ENCODE measurements around the gene KCNK10.
A peak's percentile ranks its signal among the peaks of the same experiment; 100 is the strongest.

KCNK10 gene, protein sequence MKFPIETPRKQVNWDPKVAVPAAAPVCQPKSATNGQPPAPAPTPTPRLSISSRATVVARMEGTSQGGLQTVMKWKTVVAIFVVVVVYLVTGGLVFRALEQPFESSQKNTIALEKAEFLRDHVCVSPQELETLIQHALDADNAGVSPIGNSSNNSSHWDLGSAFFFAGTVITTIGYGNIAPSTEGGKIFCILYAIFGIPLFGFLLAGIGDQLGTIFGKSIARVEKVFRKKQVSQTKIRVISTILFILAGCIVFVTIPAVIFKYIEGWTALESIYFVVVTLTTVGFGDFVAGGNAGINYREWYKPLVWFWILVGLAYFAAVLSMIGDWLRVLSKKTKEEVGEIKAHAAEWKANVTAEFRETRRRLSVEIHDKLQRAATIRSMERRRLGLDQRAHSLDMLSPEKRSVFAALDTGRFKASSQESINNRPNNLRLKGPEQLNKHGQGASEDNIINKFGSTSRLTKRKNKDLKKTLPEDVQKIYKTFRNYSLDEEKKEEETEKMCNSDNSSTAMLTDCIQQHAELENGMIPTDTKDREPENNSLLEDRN

DNA sequence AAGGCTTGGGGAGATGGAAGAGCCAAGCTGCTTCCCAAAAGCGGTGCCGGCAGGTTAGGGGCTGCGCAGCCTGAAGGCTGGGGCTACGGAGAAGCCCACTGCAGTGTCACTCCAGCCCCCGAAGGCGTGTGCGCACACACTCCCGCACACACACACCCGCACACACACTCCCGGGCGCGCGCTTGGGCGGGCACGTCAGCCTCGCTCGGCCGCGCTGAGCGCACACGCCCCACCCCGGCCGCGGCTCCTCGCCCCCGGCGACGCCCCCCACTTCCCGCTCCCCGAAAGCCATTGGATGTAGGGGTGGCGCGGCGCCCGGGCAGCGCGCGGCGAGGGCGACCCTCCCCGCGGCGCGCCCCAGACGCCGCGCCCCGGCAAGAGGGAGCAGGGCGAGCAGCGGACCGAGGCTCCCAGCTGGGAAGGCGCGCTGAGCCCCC lies at the start of gene KCNK10:
Gene KCNK10, minus strand, starts transcription at position 184 of the 437 bp plus-strand sequence. CDS start 471 bp downstream, outside the sequence.
- peak in 24 of 56 donors; percentile 20 to 75 (median 48) for DNase-seq

DNA sequence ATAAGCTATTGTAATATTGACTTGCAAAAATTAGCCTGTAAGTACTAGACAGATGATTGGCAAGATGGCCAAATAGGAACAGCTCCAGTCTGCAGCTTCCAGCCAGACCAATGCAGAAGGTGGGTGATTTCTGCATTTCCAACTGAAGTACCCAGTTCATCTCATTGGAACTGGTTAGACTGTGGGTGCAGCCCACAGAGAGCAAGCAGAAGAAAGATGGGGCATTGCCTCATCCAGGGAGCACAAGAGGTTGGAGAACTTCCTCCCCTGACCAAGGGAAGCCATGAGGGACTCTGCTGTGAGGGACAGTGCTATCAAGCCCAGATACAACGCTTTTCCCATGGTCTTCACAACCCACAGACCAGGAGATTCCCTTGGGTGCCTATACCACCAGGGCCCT lies 46.4 kb upstream of the KCNK10 start:
- no peak for DNase-seq

DNA sequence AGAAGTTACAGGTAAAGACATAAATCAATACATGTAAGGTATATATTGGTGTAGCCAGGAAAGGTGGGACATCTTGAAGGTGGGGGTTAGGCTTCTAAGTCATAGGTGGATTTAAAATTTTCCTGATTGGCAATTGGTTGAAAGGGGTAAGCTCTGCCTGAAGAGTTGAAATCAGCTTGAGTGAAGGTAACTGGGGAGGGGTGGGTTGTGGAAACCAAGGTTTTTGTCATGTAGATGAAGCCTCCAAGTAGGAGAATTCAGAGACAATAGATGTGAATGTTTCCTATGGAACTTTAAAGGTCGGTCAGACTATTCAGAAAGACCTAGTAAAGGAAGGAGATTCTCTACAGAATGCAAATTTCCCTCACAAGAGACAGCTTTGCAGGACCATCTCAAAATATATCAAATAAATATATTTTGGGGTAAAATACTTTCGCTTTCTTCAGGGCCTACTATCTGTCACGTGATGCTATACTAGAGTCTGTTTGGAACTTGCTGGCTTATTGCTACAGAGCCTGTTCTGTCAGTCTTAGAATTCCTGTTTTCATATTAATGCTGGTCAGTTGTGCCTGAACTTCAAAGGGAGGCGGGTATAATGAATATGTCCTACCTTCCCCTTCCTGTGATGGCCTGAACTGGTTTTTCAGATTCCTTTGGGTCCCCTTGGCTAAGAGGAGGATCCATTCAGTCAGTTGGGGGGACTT lies 41.8 kb upstream of the KCNK10 start:
- DNase-seq = no peak

DNA sequence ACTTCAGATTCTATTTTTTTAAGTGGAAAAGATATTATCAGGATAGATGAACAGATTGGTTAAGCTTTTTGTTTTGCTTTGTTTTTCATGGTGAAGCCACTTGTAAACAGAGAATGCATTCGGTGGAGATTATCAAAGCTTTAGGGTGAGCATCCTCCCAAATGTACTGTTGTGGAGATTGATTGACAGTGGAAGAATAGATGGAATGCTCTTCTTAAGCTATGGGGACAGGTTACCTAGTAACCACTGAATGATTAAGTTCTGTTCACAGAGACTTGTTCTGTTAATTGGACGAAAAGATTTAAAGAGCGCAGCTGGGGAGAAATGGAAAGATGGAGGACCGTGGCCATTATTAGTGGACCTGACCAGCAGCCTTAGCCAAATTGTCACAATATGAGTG lies 40.6 kb upstream of the KCNK10 start:
- DNase-seq = no peak

DNA sequence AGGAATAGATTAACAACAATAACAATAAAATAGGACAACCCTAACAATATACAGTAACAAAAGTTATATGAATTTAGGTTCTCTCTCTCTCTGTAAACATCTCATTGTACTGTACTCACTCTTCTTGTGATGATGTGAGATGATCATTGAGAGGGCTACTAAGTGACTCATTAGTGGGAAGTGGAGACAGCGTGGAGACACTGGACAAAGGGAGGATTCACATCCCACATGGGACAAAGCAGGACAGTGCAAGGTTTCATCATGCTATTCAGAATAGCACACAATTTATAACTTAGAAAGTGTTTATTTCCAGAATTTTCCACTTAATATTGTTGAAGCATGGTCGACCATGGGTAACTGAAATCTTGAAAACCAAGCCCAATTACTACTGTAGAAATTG lies 36.4 kb upstream of the KCNK10 start:
- peak in 22 of 56 donors; percentile 8 to 57 (median 17) for DNase-seq

DNA sequence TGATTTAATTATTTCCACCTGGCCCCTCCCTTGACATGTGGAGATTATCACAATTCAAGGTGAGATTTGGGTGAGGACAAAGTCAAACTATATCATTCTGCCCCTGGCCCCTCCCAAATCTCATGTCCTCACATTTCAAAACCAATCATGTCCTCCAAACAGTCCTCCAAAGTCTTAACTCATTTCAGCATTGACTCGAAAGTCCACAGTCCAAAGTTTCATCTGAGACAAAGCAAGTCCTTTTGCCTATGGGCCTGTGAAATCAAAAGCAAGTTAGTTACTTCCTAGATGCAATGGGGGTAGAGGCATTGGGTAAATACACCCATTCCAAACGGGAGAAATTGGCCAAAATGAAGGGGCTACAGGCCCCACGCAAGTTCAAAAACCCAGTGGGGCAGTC lies 31.3 kb upstream of the KCNK10 start:
- DNase-seq = no peak

DNA sequence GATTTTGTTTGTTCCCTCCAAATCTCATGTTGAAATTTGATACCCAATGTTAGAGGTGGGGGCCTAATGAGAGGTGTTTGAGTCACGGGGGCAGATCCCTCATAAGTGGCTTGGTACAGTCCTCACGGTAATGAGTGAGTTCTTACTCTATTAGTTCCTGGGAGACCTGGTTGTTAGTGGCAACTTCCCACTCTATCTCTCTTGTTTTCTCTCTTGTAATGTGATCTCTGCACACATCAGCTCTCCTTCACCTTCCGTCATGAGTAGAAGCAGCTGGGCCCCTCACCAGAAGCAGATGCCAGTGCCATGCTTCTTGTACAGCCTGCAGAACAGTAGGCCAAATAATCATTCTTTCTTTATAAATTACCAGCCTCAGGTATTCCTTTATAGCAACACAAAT lies 29.6 kb upstream of the KCNK10 start:
- DNase-seq = peak in 1 of 56 donors; percentile 53

DNA sequence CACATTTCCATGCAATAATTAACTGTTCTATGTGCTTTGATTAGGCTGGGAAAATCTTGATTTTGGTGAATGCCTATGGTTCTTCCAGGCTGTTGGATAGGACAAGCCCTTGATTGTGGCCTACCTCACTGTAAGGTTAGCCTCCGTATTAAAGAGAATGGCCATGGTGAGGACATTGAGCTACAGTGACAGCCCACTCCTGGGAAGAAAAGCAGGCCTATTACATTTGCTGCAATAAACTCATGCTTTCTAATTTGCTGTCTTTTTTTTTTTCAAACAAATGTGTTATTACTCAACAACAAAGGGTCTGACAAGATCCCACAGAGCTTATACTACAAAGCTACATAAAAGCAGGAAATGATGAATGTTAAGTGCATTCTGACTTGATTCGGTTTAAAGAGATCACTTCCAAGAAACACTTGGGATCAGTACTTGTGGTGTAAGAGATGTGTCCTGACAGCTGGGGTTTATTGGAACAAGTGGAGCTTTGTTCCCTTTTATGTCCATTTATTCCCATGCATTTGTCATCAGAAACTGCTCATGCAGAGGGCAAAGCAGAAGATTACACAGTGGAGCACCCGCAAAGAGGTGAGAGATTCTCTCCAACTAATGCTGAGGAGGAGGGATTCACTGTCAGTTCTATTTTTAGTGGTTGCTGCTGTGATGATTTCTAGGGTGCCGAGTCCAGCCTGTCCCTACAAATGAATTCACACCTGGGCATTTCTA lies 29.1 kb upstream of the KCNK10 start:
- DNase-seq = peak in 20 of 56 donors; percentile 1 to 53 (median 14)

DNA sequence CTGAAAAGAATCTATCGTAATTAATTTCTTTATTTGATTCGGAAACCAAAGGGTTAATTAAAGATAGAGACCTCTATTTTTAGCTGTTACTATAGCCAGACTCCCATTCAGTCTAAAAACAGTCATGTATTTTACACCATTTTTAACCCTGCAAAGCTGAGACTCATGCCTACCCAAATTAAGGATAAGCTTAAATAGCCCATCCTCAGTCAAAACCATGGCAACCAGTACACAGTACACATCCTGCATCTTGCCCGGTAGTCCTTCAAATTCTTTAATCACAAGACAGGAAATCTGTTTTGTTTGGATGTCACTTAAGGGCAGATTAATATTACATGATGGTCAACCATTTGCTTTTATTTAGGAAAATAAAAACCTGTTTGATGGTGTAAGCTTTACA lies 25.5 kb upstream of the KCNK10 start:
- DNase-seq = no peak

DNA sequence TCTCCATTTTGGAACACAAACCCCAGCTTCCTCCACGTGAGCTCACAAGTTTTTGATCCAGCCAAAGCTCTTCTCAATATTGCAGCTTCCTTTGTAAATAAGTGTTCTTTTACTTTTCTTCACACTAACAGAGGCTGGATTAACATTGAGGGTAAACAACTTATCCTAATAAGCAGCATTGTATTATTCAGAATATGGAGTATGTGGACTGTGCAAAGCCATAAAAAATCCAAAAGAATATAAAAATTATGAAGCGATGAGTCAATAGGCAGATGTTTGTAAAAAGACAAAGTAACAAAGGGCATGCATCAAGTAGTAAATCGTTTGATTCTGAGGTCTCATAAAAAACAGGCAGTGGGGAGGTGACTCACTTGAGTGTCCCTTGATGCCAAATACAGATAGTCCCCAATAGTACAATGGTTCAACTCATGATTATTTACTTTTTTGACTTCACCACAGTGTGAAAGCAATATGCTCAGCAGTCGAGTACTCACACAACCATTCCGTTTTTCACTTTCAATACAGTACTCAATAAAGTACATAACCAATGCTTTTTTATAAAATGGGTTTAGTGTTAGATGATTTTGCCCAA lies 23.1 kb upstream of the KCNK10 start:
- no peak for DNase-seq

DNA sequence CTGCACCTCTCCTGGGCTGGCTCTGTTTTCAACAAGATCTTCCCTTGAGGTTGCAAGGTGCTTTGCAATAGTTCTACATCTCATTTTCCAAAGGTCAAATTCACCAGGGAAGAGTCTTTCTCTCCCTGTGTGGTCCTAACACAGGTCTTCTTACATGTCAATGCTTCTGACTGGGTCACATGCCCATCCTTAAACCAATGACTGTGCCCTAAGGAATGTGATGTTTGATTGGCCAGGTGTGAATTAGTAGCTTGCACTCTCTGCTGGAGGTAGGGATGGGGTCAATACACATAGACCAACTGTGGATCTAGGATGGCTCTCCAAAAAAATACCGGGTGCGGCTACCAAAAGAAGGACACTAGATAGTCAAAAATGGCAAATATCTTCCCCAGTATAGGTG lies 19.9 kb upstream of the KCNK10 start:
- DNase-seq = no peak

DNA sequence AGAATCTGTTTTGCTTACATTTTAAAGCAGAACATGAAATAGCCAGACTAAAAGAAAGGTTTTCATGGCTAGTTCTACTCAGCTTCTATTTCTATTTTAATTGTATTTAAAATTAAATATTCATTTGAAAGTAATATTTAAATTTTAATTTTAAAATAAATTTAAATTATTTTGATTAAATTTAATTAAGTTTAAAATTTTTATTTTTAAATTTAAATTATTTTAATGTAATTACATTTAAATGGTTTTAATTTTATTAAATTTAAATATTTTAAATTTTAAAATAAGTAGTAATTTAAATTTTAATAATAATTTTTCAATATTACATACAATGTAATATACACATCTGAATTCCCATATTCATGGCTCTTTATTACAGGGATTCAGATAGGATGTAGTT lies 17.3 kb upstream of the KCNK10 start:
- DNase-seq = no peak

DNA sequence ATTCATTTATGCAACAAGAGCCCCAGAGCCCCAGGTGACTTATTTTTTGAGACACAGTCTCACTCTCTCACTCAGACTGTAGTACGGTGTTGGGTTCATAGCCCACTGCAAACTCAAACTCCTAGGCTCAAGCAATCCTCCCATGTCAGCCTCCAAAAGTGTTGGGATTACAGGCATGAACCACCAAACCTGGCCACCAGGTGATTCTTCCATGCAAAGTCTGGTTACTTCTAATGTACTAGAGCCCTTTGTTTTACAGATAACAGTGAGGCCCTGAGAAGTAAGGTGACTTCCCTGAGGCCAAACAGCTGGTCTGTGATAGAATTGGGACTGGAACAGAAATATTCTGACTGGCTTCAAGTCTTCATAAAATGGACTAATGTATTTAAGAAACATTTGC lies 10.0 kb upstream of the KCNK10 start:
- no peak for DNase-seq

DNA sequence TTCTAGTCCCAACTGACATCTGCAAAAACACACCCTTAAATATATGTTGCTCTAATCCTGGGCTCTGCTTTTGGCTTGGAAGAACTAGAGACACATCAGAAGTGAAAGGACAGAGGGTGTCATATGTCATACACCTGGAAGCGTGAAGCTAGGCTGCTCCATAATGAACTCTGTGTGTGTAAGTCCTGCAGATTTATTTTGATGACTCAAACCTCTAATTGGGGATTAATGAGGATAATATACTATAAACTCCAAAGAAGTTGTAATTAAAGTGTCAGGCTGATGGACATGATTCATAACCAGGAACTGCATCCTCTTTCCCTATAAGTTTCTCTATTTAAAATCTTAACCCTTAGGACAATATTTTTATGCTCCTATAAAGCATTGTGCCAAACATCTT lies 4.4 kb upstream of the KCNK10 start:
- no peak for DNase-seq

DNA sequence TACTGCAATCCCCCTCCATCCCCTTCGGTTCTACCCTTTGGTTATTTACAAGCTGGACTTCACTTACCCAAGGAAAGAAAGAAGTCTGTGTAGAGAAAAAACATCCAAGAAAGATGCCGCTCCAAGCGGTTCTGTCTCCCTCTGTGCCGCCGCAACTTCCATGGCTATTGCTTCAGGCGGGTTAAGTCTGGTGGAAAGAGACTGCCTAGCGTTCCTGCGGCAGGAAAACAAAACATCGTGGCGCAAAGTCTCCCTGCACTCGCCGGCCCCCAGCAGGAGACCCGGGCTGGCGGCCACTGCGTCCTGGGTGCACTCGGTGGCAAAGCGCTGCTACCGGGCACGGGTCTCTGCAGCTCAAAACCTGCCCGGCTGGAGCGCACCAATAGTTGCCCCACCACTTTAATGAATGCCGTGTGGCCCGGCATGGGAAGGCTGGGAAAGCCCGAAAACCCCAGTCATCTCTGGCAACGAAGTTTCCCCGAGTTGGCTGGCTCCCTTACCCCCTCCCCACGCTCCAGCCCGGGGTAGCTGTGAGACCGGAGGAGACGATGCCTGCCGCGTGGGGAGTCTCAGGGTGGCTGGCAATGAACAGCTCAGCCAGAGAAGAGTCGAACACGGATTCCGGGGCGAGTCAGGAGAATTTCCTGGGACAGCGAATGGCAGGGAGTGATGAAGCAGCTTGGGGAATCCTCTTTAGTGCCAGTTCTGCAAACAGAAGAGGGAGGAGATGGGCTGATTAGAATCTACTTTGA lies 3.5 kb upstream of the KCNK10 start:
- DNase-seq = peak in 11 of 56 donors; percentile 8 to 50 (median 13)

DNA sequence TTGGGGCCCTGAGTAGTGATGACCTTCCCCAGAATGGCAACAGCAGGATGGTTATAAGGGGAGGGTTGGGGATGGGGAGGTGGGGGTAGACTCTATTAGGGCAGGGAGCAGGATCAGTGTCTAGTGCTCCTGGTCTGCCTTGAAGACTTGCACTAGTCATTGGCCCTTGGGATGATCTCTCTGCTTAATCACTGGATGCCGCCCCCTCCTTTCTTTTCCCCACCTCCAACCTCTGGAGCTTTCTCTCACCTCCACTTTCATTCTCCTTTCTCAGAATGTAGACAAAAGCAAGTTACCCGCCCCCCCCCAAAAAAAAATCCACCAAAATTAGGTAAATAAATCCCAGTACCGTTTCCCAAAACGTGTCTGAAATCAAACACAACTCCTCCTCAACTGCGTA lies 2.8 kb upstream of the KCNK10 start:
- DNase-seq = no peak

DNA sequence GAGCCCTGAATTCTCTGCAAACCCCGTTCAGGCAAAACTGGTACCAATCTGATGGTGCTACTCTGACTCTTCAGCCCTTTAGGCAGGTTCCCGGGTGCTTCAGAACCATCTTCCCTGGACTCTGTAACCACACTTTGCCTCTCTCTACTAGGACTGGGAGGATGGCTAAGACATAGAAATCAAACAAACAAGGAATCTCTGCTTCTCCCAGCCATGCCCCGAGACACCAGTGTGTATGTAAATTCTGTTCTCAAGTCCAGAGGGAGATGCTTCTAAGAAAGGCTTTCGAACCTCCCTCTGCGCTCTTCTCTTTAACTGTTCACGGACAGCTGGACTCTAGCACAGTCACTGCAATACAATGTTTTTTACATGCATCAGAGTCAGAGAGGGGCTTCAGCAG lies 1.9 kb upstream of the KCNK10 start:
- DNase-seq = no peak

DNA sequence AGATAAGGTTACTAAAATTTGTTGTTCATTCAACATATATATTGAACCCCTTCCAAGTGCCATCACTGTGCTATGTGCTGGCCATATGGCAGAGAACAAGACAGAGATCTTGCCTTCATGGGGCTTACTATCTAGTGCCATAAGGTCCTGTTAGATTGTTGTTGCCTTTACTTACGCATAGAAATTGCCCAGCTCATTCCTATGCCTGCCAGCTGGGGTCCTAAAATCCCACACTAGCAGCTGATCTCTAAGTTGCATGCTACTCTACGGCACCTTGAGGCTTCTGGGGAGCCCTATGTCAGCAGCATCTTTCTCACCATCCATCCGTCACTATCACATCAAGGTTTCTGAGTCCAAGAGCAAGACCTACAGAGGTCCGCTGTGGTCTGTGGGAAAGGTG lies 1.4 kb upstream of the KCNK10 start:
- no peak for DNase-seq

DNA sequence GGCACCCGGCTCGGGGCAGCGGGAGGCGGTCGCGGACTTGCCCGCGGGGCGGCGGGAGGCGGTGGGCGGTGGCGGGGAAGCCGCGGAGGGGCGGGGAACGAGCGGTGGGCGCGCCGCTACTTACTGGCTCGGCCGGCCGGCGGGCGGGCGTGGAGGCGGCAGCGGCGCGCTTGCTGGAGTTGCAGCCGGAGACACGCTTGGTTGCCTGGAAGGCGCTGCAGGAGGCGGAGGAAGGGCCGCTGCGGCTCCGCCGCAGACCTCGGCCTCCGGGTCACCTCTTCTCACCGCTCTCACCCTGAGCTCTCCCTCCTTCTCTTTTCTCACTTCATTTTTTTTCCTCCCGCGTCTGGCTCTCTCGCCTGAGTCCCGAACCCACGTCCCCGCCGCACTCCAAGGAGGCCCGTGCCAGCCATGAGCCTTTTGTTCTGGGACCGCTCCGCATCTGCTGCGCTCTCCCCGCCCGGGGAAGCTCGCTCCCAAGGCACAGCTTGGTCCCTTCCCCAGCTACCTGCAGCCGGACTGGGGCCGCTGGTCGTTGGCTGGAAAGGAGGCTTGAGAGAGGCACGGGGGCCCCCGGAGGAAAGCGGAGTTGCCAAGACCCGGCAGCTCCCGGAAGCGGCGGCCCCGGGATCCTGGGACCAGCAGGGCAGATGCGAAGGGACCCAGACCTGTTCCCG lies 592 bp upstream of the KCNK10 start:
- peak in 18 of 56 donors; percentile 35 to 75 (median 50) for DNase-seq

DNA sequence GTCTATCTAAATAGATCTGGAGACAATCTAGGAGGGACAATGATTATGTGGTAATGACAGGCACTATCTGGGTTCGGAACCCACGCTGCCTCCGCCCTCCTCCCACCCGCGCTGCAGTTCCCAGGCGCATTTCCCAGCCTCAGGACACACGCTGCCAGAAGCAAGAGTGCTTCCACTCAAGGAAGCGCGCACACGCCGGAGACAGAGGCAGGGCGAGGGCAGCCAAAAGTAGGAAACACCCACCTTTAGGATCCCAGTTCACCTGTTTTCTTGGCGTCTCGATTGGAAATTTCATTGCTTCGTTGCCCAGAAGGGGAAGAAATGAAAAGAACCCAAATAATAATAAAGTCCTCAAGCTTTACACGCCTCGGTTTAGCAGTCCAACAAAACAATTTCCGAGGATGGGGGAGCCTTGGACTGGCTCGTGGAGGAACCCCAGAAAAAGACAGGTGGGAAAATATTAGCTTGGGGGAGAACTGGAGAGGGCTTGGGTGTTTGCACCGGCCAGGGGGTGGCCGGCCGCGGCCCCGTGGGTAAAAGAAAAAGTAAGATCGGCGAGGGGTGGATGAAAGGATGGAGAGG lies 474 bp downstream of the KCNK10 start:
- DNase-seq = peak in 8 of 56 donors; percentile 7 to 53 (median 22)

Data from nucleus accumbens (tissue), 56 donors.